OCI-M1 (cell line): ENCODE measurements around the gene SLC16A2.

Experiments
- DNase-seq: peaks from one replicate; lab custom pipeline; 2025; lab: John Stamatoyannopoulos, UW

The SLC16A2 gene

DNA sequence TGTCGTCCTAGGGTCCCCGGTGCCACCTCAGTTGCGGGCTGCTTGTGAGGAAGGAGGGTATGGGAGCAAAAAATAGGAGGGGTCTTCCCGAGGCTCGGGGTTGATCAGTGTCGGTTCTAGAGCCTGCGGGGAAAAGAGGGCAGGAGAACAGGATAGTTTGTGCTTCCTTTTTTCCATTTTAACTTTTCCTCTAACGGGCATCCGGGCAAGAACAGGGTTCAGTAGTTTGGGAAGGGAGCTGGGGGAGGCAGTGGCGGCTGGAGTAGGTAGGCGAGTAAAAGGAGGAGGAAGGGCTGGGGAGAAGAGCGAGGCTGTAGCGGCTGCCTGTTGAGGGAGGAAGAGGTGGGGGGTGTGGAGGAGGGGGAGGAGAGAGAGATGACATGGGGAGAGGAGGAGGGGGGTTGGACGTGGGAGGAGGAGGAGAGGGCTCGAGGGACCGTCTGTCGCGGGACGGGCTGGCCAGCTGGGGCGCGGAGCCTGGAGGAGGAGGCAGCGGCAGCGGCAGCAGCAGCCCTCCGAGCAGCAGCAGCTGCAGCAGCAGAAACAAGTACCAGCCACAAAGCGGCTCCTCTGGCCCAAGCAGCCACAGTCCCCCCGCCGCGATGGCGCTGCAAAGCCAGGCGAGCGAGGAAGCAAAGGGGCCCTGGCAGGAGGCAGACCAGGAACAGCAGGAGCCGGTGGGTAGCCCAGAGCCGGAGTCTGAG is at the start of gene SLC16A2:
Gene SLC16A2, plus strand, starts transcription at position 458 of the 704 bp plus-strand sequence. Its CDS starts 145 bp downstream, at position 603.
- DNase-seq, result peak; percentile 9

DNA sequence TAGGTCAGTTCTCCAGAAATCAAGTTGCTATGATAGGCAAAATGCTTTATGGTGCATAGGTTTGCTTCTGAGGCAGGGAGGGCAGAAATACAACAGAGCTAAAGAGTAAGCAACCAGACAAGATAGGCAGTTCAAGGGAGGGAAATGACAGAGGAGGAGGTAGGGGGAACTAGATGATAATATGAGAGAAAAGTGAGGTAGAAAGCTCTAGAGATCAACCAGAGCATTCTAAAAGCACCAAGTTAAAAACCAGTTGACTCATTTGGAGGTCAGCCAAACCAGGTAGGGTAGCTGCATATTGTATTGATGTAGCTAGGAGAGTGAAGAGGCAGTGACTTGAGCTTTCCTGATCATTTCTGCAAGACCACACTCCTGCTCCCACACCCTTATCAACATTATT is 49.0 kb upstream of the SLC16A2 start:
- no peak for DNase-seq

DNA sequence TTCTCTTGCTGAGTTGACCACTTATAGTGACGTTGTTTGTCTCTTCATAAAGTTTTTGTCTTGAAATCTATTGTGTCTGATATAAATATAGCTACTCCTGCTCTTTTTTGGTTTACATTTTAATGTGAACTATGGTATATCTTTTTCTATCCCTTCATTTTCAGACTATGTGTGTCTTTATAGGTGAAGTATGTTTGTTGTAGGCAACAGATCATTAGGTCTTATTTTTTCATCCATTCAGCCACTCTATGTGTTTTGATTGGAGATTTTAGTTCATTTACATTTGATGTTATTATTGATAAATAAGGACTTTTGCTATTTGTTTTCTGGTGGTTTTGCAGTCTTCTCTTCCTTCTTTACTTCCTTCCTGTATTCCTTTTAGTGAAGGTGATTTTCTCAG is 44.0 kb upstream of the SLC16A2 start:
- DNase-seq, result no peak

DNA sequence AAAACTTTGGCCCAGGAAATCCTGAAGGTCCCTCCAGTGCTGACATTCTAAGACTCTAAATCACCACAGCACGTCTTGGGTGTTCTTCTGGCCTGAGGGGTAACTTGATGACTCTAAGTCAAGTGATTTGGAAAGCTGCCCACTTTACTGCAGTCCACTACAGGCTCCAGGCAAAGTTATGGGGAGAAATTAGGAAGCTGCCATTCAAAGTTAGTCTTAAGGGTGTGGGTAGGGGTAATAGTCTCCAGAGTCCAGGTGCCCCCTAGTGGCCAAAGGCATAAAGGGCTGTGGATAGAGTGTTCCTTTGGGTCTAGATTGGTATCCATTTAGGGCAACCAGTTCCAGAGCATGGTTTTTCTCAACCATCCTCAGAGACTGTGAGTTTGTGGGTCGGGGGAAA is 38.7 kb upstream of the SLC16A2 start:
- DNase-seq, result peak; percentile 85

DNA sequence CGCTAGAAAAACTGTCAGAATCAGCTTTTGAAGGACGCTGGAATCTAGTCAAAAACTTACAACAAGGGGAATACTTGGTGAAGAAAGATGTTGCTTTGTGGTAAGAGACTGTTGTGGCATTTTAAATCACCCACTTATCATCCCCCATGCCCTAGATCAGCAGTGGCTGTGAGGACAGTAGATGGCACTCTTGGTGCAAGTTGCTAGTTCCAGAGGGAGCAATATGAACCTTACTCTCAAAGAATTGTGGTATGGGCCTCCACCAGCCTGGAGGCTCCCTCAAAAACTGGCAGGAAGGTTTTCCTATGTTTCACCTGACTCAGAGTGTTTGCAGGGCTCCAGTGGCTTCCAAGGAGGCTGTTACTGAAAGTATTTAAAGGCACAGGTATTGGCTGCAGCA is 37.7 kb upstream of the SLC16A2 start:
- DNase-seq, result peak; percentile 50

DNA sequence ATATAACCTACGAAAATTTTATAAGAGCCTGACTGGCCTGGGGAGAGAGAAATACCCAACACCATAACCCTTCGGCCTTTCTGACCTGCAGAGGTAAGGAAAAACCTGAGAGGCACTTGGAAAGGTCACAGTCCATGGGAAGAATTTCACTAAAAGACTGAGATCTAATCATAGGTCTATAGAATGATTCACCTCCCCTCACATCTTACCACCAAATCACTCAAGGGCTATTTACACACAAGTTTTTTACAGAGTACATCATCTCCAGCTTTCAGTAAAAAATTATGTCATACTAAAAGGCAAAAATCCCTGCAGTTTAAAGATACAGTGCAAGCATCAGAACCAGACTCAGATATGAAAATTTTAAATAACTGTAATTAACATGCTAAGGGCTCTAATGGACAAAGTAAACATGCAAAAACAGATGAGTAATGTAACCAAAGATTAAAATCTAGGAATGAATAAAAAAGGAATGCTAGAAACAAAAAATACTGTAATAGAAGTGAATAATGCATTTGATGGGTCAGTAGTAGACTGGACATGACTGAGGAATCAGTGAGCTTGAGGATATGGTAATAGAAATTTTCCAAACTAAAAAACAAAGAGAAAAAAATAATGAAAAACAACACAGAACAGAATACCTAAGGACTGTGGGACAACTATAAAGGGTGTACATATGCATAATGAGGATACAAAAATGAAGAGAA is 32.1 kb upstream of the SLC16A2 start:
- no peak for DNase-seq

DNA sequence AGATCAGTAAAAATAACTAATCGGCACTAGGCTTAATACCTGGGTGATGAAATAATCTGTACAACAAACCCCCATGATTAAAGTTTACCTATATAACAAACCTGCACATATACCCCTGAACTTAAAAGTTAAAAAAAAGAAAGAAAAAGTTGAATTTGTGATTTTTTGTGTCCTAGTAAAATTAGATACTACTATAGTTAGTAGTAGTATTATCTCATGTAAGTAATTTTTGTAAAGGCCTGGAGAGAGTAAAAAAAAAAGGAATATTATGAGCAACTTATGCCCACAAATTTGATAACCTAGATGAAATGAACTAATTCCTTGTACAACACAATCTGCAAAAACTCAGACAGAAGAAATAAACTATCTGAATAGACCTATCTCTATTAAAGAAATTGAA is 25.7 kb upstream of the SLC16A2 start:
- no peak for DNase-seq

DNA sequence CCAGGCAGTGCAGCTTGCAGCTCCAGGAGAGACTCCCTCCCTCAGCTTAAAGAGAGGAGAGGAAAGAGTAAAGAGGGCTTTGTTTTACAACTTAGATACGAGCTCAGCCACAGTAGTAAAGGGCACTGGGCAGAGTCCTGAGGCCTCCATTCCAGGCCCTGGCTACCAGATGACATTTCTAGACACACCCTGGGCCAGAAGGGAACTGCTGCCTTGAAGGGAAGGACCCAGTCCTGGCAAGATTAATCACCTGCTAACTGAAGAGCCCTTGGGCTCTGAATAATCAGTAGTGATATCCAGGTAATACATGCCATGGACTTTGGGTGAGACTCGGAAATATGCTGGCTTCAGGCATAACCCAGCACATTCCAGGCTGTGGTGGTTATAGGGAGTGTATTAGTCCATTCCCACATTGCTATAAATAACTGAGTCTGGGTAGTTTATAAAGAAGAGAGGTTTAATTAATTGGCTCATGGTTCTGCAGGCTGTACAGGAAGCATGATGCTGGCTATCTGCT is 15.3 kb upstream of the SLC16A2 start:
- no peak for DNase-seq

DNA sequence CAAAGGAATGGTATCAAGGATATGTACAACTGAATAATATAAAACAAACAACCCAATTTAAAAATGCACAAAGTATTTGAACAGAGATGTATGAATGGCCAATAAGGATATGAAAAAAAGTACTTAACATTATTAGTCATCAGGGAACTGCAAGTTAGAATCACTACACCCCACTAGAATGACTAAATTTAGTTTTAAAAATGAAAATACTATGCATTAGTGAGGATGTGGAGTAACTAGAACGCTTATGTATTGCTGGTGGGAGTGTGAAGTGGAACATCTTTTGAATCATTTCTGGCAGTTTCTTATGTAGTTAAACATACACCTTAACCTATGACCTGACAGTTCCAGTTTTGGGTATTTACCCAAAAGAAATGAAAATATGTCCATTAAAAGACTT is 13.0 kb upstream of the SLC16A2 start:
- DNase-seq, result no peak

DNA sequence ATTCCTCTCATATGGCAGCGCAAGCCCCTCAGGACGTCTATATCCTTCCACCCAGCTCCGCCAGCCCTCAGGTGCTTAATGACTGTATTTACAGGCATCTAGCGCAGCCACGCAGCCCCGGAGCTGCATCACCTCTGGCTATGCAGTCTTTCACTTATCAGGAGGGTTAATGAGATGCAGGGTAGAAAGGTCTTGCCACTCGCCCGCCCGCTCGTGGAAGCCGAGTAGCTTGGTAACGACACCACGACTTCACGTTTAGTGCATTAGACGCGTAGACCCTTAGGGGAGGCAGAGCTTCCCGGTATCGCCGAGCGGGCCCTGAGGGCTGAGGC is 1.5 kb upstream of the SLC16A2 start:
- no peak for DNase-seq

DNA sequence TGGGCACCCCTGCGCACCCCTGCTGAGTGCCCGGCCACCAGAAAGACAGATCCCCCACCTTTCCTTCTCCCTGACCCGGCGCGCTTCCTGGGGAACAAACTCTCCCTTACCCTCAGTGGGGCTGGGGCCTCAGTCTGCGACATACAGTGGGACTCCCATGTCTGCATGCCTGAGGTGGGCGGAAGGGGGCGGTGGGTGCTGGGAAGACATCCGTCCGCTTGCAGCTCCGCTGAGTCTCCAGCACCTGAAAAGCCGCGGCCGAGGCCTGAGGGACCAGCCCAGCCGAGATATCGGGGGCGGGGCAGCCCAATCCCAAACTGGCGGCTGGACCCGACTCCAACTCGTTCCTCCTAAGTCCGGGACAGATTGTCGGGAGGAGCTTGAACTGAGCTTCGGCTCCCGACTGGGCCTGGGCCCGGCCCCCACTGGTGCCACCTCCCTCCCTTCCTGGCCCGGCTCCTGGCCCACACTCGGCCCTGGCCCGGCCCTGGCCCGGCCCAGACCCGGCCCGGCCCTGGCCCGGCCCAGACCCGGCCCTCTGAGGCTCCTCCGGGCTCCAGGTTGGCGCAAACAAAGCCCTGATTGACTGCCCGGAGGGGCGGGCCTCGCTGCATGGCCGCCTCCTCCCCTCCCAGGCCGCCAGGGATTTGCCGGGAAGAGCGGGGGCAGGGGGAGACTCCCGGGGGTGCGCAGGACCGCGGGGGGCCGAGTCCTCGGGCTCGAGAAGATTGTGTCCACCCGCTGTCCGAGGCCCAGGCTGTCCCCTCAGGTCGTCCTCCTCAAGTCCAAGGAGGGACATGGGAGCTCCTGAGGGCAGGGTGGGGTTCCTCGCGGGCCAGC is 877 bp upstream of the SLC16A2 start:
- DNase-seq, result no peak

DNA sequence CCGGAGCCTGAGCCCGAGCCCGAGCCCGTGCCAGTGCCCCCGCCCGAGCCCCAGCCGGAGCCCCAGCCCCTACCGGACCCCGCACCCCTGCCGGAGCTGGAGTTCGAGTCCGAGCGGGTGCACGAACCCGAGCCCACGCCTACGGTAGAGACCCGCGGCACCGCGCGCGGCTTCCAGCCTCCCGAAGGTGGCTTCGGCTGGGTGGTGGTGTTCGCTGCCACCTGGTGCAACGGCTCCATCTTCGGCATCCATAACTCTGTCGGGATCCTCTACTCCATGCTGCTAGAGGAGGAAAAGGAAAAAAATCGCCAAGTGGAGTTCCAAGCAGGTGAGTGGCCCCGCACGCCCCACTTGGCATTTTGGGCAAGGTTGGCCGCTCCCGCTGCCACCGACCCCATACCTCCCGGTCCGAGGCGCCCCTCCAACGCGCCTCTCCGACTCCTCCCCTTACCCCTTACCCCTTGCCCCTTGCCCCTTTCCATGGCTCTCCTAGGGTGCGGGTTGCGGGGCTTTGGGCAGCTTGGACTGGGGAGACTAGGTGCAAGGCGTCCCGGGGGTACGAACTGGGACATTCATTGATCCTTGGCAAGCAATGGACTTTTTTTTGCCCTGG is 553 bp downstream of the SLC16A2 start:
- no peak for DNase-seq

DNA sequence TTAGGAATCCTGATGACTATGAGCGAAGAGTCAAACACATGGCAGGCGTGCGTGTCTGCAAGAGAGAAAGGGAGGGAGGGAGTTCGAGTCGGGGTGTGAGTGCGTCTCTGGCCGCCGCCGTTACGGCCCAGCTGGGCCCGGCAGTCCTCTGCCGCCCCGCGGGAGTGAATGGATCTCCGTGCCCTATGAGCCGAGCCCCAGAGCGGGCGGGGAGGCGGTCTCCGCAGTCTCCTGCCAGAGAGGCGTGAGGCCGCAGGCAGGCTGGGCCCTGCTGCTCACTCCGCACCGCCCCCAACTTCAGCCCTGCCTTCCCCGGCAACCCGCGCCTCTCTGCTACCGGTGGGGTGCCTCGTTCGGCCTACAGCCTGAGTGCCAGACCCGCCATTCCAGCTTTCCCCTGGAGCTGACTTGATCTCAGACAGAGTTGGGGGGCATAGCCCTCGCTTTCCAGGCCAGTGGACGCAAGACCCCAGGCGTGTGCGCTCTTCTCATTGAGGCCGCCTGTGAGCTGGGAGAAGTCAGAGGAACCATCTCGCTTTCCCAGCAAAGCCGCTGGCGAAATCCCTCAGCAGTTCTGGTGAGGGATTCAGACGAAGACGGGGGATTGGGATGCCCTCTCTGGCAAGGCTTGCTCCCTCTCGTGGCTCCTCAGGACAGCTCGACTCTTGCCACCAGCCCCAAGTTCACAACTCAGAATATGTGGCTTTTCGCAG is 1.4 kb downstream of the SLC16A2 start:
- DNase-seq, result no peak

DNA sequence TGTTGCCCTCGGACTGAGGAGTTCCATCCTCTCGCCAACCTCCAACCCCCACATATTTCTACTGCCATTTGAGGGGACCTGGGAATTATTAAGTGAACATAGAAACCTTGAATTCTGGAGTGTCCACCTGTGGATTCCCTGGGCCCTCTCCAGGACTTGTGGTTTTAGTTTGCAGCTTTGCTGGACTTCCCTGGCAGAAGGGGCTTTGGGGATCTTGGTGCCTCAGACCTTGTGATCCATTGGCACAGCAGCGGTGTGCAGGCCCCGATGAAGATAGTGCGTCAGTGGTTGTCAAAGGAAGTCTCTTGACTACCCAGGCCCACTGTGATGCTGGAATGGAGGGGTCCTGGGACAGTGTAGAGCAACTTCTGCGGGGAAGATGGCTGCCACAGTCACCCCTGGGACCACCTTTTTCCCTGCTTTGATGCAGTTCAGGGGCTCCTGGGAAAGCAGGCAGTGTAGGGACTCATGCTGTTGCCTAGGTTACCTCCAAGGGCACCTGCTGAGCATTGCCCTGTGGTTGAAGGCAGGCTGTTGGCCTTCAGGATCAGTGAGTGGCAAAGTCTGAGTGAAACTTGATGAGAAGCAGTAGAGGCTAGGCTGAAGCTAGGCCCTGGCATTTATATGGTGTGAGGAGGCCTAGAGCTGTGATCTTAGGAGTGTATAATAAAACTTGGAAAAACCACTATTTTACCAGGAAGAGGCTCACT is 2.2 kb downstream of the SLC16A2 start:
- DNase-seq, result no peak

DNA sequence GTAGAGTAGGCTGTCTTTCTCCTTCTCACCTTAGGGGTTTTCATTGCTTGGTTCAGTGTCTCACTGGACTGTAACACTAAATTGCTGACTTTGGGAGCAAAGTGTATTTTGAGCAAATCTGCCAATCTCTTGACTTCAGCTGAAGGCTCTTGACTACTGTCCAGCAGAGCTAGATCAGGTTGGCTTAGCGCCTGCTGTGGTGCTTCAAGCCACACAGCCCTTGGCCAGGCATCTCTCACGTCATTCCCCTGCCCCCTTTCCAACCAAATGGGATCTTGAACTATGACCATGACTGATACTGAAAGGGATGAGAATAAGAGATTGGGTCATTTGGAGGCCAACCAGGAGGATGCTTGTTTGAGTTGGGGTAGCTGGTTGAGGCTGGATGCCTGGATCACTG is 4.8 kb downstream of the SLC16A2 start:
- DNase-seq, result no peak

DNA sequence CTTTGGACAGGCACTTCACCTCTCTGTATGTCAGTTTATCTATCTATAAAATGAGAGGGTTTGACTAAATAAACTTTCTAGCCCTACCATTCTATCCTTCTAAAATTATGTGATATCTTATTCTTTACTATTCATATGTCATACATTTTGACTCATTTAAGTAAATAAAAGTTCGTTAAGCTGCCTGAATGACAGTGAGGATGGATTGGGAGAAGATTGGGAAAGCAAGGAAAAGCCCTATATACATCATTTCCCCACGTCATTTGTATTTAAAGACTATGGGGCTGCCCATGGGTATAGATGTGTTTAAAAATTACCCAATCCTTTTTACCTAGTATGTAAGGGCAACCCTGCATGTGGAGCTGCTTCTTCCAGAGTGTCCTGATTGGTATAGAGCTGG is 5.3 kb downstream of the SLC16A2 start:
- no peak for DNase-seq

DNA sequence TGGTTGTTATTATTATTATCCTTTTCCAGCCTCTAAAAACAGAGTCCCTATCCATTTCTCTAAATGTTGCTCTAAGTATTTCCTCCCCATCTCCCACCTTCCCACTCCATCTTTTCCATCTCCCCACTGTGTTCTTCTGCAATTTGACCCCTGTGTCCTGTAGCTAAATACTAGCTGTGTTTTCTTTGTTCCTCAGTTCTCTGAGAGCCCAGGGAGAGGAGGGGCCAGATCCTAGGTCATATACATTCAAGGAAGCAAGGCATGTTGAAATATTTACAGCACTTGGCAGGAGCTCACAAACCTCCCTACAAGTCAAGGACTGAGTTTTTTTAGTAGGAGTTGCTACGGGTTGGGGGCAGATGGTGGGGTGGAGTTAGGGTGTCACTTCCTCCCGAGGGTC is 10.5 kb downstream of the SLC16A2 start:
- DNase-seq, result no peak

DNA sequence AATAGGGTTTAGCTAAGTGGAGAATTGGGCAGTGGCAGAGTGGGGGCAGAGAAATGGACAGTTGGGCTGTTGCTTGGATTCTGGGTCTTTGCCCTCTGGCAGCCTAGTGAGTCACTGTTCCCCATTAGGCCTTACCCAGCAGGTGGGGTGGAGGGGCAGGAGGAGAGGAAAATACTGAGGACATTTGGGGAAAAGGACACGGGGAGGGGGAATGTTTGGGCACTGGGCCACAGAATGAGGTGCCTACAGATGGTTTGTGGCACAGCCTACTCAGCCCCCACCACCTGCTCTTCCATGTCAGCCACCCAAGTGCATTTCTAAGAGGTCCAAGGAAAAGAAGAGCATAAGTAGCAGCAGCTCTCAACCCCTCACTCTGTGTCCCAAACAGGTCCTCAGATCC is 13.0 kb downstream of the SLC16A2 start:
- DNase-seq, result no peak

DNA sequence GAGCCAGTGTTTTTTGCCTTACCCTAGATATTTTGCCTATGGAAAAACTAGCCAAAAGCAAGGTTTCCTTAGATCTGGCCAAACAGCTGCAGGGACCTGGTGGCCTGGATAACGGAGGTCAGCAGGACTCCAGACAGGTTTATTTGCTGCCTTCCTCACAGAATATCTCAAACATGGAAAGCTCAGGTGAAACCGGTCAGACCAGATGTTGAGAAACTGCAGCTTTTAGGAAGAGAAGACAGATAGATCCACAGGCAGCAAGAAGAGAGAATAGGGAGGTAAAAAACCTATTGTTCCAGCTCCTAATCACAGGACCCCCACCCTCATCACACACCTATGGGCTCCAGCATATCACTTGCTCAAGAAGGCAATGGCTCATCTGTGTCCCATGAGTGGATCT is 16.2 kb downstream of the SLC16A2 start:
- DNase-seq, result no peak

DNA sequence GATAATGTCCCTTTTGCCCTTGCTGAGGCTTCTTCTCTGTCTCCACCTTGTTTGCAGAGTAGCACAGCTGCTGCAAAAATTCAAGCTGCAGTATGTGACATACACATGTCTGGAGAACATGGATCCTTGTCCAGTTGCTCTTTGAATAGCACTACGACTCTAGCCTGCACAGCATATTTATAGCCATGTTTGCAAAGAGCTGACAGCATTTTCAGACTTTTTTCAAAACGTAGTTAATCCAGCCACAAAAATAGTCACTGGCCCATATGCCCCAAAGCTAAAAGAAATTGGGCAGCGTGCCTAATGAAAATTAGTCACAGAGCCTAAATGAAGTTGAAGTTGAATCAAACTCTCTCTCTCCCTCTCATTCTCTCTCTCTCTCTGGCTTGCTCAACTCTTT is 17.5 kb downstream of the SLC16A2 start:
- DNase-seq, result no peak

DNA sequence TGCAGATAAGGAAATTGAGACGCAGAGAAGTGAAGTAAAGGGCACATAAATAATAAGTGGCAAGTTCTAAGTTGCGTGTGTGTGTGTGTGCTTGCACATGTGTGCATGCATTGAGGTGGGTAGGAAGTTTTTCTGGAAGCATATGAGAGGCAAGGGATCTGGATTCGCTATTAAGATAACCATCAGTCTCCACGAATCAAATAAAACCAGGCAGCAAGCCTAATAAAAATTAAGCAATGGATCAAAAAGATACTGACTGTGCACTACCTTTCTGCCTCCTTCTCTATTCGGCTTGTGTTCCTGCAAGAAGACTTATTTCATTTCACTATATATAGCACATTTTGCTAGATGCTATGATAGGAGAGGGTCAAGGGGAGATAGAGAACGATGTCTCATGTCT is 23.8 kb downstream of the SLC16A2 start:
- no peak for DNase-seq
